Erythroblast (primary cell): ENCODE results near the gene SLC23A2.

Experiments
- GATA1 ChIP-seq: IDR thresholded peaks from 2 replicates; pipeline ENCODE4 v1.6.1; 2011; ENCODE audit warnings: low read depth, mild to moderate bottlenecking, control low read depth, low read length, moderate library complexity
- POLR2A ChIP-seq: IDR thresholded peaks from 2 replicates; pipeline ENCODE4 v1.6.1; 2011; ENCODE audit warnings: mild to moderate bottlenecking, low read length

DNA sequence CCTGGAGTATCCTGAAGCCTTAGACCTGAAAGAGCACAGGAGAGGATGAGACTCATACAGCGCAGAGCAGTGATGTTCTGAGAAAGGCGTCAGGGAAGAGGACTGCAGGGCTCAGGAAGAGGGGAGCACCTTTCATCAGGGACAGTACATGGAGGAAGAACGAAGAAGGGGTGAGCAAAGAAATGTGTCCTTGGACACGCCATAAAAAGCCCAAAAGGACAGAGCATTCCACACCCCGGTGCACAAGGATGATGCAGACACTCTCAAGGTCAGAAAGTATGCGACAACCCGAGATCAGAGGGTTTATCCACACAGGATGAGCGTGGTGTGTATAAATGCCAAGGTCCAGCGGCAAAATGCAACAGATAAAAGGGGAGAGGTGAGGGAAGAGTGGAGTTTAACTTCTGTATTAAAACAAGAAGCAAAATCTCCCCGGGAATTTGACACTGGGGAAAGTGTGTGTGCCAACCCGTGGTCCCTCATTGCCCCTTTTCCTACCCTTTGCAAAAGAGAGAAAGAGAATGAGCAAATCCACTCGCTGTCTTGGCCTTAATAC lies 64.4 kb downstream of the SLC23A2 start:
- no peak for TF ChIP-seq POLR2A
- TF ChIP-seq GATA1 = no peak
